GM19351 (cell line): ENCODE measurements around the gene RPL5.
A peak's percentile ranks its signal among the peaks of the same experiment; 100 is the strongest.
"Not testable (repeated sequence)": the region's sequence is repeated elsewhere in the genome, so short reads cannot be mapped to it uniquely, and the experiment has no call there.

Experiments
- ATAC-seq: cut with Tn5 transposase; IDR thresholded peaks from one replicate; pipeline ENCODE4 v1.9.1; 2021; ENCODE audit warnings: mild to moderate bottlenecking, moderate library complexity; ENCODE audit not compliant: unreplicated experiment

The RPL5 gene

DNA sequence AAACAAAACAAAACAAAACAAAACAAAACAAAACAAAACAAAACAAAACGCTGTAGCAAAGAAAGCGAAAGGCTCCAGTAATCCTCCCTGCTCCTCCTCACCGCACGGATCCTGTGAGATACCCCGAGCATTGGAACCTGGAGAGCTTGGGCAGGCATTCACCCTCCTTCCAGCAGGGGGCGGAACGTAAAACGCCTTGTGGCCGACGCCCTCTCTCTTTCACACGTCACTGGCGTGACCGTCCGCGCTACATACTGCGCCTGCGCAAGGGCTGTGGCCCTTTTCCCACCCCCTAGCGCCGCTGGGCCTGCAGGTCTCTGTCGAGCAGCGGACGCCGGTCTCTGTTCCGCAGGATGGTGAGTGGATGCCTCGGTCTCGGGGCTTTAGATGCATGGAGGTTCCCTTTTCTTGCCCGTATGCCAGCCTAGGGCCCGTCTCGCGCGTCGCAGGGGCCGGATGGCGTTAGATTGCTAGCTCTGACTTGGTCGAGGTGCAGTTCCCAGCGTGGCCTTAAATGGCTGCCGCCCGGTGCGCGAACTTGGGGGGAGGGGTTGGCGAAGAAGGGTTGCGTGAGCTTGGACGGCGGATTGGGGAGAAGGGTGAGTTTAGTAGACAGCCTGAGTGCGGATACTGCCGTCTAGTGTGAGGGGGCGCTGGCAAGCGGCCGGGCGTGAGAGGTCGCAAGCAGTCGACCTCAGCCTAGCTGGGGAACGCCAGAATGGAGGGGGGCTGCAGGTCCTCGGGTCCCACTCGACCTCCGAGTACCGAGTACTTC lies at the start of gene RPL5:
TSS of gene RPL5 (plus strand) at position 279 of the 775 bp plus-strand sequence. CDS start at position 354, 75 bp downstream.
- ATAC-seq, result peak; percentile 84

GRCh38 chr1:92783550-92783949 lies 48.3 kb upstream of the RPL5 start:
- ATAC-seq, result not testable (repeated sequence)

GRCh38 chr1:92784021-92784638 lies 47.7 kb upstream of the RPL5 start:
- ATAC-seq, result peak; percentile 11

DNA sequence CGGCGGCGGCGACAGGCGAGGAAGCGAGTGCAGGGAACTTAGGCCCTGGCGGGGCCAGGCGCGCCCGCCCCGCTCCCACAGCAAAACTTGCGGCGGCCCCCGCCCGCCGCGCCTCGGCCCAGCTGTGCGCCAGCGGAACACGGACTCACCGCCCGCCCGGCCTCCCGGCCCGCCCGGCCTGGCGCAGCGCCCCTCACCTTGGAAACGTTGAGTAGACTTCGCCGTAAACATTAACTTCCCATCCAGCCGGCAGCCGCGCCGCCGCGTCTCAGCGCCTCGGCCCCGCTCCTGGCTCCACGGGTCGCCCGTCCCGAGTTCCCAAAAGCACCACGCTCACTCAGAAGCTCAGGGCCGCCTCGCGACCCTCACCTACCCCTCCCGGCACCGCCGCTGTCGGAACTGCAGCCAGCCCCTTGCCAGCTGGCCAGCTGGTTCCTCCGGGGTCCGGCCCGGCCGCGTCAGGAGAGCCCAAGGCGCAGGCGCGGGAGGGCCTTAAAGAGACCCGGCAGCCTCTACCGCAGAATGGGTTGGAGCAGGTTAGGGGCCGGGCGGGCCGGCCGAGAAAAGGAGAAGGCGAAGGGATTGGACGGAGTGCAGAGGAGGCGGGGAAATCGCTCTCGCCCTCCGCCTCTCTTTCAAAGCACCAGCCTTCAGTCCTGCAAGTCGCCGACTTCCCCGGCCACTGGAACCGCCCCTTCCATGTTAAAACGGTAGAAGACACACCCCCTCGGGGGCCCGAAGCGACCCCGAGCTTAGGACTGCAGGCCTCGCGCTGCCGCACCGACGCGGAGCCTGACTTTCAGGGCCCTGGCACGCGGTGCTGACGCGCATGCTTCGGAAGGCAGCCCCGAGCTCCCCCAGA lies 47.0 kb upstream of the RPL5 start, which contains the start of gene EVI5:
TSS of gene EVI5 (minus strand) at position 470 of the 862 bp plus-strand sequence. CDS start 48,562 bp downstream, outside the sequence.
- ATAC-seq, result peak; percentile 91

GRCh38 chr1:92786111-92786901 lies 45.5 kb upstream of the RPL5 start:
- no peak for ATAC-seq

GRCh38 chr1:92790081-92790480 lies 41.8 kb upstream of the RPL5 start:
- no peak for ATAC-seq

DNA sequence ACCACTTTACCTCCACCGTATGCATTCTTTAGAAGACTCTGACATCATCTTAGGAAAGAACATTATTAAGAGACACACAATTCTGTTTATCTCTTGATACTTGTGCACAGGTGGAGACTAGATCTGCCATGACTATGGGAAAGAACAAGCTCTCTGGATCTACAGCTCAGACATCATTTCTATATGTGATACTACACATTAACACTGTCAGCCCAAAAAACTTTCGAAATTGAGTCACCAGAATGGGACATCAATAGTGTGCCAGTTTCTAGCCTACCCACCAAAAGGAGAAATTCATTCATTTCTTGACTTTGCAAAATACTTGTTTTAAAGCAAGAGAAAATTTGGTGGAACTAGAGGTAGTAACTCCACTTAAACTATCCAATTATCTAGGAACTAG lies 41.0 kb upstream of the RPL5 start:
- no peak for ATAC-seq

GRCh38 chr1:92791487-92792066 lies 40.3 kb upstream of the RPL5 start:
- ATAC-seq, result no peak

DNA sequence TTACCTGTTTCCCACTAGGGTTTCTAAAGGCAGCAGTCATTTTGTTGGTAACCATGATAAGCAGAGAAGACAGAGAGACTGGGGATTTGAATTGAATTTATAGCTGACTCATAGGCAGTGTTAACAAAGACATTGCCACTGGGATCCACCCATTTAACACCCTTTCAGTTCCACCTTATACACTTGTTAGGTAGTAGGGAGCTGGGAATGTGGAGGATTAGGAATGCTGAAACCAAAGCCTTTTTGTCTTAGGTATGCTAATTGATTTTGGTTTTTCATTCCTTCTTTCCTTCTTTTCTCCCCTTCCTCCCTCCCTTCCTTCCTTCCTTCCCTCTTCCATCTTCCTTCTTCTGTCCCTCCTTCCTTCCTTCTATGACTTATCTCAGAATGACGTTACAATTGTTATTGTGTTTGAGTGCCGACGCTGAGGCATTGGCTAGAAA lies 39.5 kb upstream of the RPL5 start:
- no peak for ATAC-seq

- no peak for ATAC-seq
Observed at GRCh38 chr1:92795166-92795565, 36.7 kb upstream of the RPL5 start.

GRCh38 chr1:92797297-92797696 lies 34.5 kb upstream of the RPL5 start:
- no peak for ATAC-seq

GRCh38 chr1:92797961-92798360 lies 33.9 kb upstream of the RPL5 start:
- ATAC-seq, result no peak

DNA sequence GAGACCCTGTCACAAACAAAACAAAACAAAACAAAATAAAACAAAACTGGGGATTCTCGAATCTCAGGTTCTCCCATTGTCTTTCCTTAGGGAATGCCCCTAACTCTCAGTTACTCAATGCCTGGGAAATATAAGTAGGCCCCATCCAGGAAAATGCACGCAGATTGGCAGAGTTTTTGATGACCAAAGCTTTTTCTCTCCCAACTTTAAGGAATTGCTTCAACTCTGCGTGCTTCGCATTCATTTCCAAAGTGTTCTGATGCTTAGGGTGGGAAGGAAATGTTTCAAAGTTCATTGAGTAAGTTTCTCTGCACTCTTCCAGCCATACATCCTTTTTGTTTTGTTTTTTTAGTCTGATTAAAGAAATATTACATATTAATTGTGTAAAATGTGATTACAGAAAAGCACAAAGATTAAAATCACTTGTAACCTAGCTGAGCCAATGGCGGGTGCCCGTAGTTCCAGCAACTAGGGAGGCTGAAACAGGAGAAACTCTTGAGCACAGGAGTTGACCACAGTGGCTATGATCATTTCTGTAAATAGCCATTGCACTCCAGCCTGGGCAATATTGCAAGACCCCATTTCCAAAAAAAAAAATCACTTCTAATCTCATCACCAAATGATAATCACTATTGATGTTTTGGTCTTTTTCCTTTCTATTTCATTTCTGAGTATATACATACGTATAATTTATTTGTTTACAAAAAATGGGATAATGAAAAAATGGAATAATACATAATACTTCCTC lies 28.5 kb upstream of the RPL5 start:
- ATAC-seq, result no peak

DNA sequence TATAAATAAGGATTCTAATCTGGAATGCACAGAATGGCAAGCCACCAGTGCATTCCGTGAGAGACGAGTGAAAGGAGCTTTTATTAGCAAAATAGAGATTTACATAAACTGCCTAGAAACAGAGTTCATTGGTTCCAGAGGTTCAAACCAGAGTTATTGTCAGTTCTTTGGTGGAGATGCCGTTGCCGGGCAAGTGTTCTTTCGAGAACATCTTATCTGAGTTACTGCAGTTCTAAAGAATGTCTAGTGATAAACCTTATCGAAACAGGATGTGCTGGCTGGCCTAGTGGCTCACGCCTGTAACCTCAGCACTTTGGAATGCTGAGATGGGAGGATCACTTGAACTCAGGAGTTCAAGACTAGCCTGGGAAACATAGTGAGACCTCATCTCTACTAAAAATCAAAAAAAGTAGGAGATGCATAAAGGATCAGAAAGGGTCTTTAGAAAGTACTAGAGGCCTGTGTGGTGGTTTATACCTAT lies 27.1 kb upstream of the RPL5 start:
- peak; percentile 51 for ATAC-seq

GRCh38 chr1:92805216-92805615 lies 26.6 kb upstream of the RPL5 start:
- ATAC-seq, result no peak

DNA sequence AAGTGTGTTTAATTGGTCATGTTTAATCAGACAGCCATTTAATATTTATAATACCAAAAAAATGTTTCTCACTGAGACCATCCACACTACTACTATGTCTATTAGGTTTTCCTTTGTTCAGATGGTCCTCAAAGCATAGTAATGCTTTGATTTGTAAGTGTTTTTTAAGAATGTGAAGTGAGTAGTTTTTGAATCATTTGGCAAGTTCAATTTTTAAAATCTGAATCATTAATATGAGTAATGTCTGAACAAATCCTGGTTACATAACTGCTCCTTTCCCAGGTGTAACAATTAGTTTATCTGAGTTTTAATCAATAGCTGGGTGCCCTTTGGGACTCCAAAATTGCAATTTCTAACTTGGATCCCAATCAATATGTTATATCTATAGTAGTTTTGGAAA lies 23.5 kb upstream of the RPL5 start:
- no peak for ATAC-seq

DNA sequence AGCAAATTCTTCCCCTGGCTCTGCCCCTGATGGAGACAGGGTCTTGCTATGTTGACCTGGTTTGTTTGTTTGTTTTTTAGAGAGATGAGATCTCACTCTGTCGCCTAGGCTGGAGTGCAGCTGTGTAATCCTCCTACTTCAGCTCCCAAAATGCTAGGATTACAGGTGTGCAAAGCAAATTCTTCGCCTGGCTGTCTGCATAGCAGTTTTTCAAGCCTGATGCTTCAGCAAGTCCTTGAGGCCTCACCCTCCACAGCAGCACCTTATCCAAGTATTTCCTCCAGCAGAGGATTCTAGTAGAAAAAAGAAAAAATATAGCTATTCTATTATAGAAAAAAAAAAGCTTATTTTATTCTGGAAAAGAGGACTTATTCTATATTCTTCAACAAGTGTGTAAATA lies 15.1 kb upstream of the RPL5 start:
- no peak for ATAC-seq

GRCh38 chr1:92817137-92817697 lies 14.6 kb upstream of the RPL5 start:
- no peak for ATAC-seq
